SU-DHL-6 (cell line): ENCODE measurements around the gene FDXR.

Source experiments
- EZH2phosphoT487 ChIP-seq: fragments of 200-600 bp; sonication (generic), shearing (Covaris generic); conservative IDR thresholded peaks from 2 replicates; pipeline ENCODE4 v1.6.1; 2018; ENCODE audit warnings: mild to moderate bottlenecking, antibody characterized with exemption, low read length, moderate library complexity, mixed read lengths
- TF ChIP-seq, protein P1 (sequence below): fragments of 200-600 bp; sonication (generic); IDR thresholded peaks from one replicate; pipeline ENCODE4 v1.5.1; 2017; ENCODE audit warnings: antibody characterized with exemption, mild to moderate bottlenecking, low read length, moderate library complexity; ENCODE audit not compliant: insufficient read depth, poor library complexity, severe bottlenecking

DNA sequence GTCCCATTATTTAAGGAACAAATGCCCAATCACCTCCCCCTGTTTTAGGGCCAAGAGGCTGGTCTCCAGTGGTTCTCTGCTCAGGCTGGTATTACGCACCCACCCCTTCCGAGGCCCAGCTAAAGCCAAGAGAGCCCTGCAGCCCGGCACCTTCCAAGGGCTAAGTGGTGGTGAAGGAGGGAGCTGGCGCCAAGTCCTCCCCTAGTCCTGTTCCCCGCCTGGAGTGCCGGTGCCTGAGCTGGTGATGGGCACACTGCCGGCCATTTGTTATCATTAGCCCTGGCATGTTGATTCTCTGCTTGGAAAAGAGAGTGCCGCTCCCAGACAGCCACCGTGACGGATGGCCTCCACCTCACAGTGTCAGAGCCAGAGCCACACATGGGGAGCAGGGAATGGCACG lies 45.0 kb downstream of the FDXR start:
- TF ChIP-seq, protein P1, sequence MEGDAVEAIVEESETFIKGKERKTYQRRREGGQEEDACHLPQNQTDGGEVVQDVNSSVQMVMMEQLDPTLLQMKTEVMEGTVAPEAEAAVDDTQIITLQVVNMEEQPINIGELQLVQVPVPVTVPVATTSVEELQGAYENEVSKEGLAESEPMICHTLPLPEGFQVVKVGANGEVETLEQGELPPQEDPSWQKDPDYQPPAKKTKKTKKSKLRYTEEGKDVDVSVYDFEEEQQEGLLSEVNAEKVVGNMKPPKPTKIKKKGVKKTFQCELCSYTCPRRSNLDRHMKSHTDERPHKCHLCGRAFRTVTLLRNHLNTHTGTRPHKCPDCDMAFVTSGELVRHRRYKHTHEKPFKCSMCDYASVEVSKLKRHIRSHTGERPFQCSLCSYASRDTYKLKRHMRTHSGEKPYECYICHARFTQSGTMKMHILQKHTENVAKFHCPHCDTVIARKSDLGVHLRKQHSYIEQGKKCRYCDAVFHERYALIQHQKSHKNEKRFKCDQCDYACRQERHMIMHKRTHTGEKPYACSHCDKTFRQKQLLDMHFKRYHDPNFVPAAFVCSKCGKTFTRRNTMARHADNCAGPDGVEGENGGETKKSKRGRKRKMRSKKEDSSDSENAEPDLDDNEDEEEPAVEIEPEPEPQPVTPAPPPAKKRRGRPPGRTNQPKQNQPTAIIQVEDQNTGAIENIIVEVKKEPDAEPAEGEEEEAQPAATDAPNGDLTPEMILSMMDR: no peak
- TF ChIP-seq EZH2phosphoT487: no peak
